Measurements from ENCODE around the gene ZNF219.

Gene ZNF219

DNA sequence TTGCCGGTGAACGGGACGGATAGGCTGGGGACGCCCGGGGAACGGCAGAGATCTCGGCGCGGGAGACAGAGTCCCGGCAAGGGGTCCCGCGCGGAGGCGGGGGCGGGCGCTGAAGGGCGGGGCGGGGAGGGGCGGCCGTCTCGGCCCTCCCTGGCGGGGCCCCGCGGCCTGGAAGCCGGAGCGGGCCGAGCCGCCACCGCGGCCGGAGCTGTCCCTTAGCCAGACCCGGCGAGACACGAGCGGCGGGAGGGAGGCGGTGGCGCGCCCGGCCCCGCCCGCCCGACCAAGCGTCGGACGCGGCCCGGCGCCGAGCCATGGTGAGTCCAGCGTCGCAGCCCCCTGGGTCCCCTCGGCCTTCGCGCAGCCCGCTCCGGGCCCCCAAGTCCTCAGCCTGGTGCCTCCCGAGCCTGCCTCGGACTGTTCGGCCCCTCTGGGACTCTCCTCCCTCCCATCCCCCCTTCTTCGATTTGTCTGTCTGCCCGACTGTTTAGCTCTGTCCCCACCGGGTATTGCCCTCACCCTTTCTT is 28.3 kb downstream of the ZNF219 start, which contains the start of gene ARHGEF40:
ARHGEF40 (plus strand) TSS at position 222 of the 527 bp plus-strand sequence; CDS start at position 315, 93 bp downstream.
- in situ Hi-C loops (cut with MboI; ENCODE audit: low sequenced_read_pairs) = no loop called here

DNA sequence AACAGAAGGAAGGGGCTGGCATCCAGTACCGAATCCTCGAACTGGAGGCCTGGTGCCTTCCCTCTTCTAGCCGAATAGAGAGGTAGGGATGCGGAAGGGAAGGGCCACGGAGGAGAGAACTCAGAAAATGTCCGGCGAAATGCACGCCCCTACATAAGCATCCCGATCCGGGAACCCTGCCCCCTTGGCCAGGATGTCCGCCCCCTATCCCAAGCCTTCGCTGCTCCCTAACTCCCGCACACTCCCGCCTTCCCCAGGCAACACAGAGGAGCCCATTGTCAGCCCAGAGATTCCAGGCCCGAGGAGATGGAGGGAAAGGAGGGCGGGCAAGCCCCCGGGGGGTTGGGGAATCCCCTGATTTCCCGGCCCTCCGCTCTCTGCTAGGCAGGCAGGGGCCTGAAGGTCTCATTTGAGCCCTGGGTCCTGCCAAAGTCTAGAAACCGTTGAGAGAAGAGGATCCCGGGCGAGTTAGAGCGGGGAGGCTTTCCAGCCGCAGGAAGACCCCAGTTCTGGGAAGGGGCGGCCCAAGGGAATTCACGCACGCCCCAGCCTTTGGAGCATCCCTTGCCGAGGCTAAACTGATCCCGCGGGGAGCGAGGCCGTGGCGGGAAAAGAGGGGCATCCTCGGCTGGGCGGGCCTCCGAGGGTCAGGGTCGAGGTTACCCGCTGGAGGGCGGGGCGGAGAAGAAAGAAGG is 28.9 kb downstream of the ZNF219 start:
- in situ Hi-C loops (cut with MboI; ENCODE audit: low sequenced_read_pairs) = no loop called here

DNA sequence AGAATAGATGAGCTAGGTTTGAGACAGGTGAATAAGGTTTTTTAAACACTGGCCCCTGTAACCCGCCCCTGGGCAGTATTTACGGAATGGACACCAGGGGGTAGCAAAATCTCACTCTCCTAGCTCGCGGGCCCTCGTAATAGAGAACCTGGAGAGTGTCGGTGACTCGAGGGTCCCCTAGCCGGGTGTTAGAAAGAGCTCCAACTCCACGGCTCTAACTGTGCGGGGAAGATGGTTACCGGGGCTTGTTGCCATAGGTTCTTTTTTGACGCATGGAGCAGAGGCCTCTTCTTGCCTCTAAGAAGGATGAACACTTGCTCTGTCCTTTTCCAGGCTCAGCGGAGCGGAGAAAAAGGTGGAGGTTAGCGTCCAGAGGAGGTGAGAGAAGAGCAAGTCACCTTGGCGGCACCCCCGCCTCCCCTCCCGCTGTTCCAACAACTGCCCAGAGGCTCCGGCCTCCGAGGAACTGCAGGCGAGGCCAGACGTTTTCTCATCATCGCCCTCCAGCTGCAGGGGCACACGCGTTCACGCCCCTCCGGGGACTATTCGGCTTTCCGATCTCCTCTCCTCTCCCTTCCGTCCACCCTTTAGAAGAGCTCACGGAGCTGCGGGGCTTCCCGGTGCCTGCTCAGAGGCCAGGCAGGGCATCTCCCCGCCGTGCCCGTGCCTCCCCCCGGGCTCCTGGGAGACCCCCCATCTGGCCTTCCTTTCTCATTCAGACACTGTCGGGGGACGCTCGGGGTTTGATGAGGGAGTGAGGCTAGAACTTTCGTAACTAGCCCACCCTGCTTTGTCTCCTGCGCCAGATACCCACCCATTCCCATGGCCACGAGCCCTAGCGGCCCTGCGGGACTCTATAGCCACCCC is 29.7 kb downstream of the ZNF219 start:
- in situ Hi-C loops (cut with MboI; ENCODE audit: low sequenced_read_pairs) = no loop called here

DNA sequence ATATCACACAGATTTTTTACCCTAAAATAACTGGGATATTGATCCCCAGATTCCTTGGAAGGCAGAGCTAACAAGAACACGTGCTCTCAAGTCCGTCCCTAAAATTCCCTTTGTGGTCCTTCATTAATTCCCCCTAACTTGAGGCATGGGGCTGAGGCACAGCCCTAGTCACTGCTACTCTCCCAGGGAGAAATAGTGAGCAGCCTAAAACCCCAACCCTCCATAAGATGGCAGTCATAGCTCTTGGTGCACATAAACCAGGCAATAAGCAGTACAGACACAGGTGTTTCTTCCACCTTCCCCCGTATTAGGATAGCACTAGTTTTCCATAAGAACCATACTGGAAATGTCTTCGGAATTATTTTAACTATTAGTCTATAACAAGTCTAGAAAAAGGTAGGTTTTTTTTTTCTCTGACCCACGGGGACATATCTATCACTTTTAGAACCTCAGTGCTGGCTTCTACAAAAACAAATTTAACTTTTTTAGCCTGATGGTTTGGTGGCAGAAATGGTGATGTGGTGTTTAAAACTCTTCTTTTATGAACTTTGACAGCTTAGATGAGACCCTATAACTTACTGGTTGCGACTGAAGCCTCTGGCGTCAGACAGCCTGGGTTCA is 31.5 kb downstream of the ZNF219 start:
- in situ Hi-C loops (cut with MboI; ENCODE audit: low sequenced_read_pairs) = no loop called here

GRCh38 chr14:21063479-21063878 is 35.0 kb downstream of the ZNF219 start:
- in situ Hi-C loops (cut with MboI; ENCODE audit: low sequenced_read_pairs) = no loop called here

- in situ Hi-C loops (cut with MboI; ENCODE audit: low sequenced_read_pairs) = no loop called here
Measured at GRCh38 chr14:21061347-21061668, 37.1 kb downstream of the ZNF219 start.

DNA sequence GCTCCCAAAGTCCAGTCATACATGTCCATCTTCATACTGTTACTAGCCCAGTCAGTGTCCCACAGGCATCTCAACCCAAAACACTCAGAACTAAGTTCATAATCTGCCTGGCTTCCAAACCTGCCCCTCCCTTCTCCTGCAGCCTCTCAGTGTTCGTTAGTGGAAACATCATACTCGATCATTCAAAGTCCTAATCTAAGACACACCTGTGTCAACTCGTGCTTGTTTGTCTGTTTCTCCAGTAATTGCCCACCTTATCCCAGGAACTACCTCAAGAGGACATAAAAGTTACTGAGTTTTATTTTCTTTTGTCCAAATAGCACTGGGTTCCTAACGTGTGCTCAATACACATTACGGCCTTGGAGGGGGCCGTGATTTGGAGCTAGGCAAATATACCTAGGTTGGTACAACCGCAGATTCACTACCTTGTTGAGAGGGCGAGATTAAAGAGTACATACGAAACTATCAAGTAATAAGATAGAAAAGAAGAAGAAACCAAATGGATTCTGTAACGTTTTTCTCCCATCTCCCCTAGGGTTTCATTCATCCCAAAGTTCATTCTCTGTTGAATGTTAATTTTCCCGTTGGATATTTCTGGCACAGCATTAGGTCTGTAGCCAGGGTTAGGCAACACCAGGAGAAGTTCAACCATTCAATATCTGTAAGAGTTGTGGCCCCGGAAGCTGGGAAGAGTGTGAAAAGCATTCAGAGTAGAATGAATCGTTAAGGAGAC is 37.7 kb downstream of the ZNF219 start:
- in situ Hi-C loops (cut with MboI; ENCODE audit: low sequenced_read_pairs) = no loop called here

- in situ Hi-C loops (cut with MboI; ENCODE audit: low sequenced_read_pairs) = no loop called here
Measured at GRCh38 chr14:21059842-21060613, 38.4 kb downstream of the ZNF219 start.

- in situ Hi-C loops (cut with MboI; ENCODE audit: low sequenced_read_pairs) = no loop called here
Measured at GRCh38 chr14:21058903-21059302, 39.6 kb downstream of the ZNF219 start.

DNA sequence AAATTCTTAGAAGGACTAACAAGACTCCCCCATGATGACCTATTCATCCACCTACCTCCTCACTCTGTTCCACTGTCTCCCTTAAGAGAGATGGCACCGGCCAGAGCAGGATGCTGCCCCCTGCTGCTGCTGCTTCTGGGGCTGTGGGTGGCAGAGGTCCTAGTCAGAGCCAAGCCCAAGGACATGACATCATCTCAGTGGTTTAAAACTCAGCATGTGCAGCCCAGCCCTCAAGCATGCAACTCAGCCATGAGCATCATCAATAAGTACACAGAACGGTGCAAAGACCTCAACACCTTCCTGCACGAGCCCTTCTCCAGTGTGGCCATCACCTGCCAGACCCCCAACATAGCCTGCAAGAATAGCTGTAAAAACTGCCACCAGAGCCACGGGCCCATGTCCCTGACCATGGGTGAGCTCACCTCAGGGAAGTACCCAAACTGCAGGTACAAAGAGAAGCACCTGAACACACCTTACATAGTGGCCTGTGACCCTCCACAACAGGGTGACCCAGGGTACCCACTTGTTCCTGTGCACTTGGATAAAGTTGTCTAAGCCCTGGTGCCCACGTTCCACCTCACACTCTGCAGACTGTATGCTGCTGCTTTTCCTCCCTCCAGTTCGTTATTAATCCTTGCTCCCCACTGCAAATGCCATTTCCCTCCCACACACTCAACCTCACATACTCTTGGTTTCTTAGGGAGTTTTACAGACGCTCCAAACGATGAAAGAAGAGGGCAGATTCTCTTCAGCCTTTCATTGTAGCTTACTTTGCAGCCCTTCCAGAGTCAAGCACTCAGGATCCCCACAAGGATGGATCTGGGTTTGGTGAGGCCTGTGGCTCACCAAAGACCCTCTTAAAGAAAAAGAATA is 40.4 kb downstream of the ZNF219 start, which contains the start of gene RNASE8:
RNASE8 (plus strand) TSS at position 20 of the 873 bp plus-strand sequence; CDS start at position 91, 71 bp downstream.
- in situ Hi-C loops (cut with MboI; ENCODE audit: low sequenced_read_pairs) = no loop called here

GRCh38 chr14:21056520-21057163 is 41.8 kb downstream of the ZNF219 start:
- in situ Hi-C loops (cut with MboI; ENCODE audit: low sequenced_read_pairs) = no loop called here

DNA sequence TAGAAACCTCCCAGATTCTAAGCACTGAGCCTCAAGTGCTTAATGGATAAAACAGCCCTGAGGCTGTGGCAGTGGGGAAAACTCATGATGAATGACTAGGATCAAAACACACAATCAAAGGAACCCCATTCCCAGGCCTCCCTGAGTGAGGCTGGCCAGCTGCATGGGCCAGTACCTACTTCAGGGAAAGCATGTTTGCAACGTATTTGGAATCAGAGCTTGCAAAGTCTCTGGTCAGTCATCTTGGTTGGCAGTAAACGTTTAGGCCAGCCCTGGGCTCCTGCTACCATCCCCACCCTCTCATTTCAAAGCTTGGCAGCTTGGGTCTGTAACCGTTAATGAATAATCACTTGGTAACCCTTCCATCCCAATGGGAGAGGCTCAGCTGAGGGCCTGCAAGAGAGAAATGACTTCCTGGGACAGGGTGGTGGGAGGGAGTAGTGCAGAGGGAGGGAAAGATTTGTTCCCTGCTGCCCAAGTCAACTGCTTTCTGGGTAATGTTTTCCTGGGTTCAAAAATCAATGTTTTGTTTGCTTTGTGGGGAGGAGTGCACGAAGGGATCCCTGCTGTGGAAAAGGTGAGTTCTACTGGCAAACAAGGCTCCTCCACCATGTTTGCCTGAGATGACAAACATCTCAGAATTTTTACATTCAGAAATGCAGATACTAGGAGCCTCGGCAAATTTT is 42.9 kb downstream of the ZNF219 start:
- in situ Hi-C loops (cut with MboI; ENCODE audit: low sequenced_read_pairs) = no loop called here

DNA sequence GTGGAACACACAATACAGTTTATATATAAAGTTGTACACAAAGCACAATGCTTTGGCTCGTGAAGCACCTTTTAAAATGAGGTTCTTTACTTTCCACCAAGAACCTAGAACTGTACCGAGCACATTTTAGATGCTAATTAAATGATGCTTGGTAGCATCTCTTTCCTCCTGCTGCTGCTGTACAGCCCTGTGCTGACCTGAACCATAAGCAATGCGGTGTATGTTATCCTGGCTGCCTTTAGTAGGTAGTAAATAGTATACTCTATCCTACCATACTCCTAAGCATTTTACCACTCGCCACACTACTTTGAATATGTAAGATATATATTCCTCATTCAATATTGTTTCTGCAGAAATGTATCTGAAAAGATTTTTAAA is 43.7 kb downstream of the ZNF219 start:
- in situ Hi-C loops (cut with MboI; ENCODE audit: low sequenced_read_pairs) = no loop called here

DNA sequence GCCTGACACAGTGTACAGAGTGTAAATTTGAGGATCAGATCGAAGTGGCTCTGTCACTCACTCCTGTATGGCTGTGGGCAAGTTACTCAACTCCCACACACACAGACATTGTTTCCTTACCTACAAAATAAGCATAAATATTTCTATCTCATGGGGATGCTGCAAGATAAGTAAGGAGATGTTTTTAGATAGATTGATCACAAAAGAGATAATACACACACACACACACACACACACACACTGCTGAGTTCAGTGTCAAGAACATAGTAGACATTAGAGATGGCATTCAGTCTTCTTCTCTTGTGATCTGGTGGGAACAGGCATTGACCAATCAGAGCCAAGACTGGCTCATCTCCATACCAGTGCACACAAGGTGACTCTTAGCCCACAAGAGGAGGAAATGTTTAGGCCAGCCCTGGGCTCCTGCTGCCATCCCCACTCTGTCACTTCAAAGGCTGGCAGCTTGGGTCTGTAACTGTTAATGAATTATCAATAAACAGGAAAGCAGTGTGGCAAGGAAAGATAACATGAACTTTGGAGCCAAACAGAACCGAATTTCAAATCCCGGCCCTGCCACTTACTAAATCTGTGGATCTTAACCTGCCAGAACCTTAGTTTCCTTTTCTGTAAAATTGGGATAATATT is 44.2 kb downstream of the ZNF219 start:
- in situ Hi-C loops (cut with MboI; ENCODE audit: low sequenced_read_pairs) = no loop called here

- in situ Hi-C loops (cut with MboI; ENCODE audit: low sequenced_read_pairs) = no loop called here
Measured at GRCh38 chr14:21053184-21054122, 45.0 kb downstream of the ZNF219 start.

DNA sequence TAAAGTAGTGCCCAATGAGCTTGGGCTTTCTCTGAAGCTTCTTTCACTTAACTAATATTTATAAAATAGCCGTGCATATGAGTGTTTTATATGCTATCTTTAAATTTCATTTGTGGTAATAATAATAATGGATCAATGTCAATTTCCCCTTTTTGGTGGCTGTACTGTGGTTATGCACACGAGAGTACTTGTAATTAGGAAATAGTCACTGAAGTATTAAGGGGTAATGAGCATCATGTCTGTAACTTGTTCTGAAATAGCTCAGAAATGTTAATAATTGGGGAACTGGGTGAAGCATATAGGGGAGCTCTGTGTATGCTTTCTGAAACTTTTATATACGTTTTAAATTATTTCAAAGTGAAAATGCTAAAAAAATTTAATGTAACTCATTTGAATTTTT is 47.9 kb downstream of the ZNF219 start:
- in situ Hi-C loops (cut with MboI; ENCODE audit: low sequenced_read_pairs) = no loop called here

Data from hTERT RPE-1 (cell line).